ENCODE results near the gene DNAAF2. TPM values are rescaled to one million over a fixed set of nuclear protein-coding genes. Genes with fewer than 3 reads are reported as not detected.

Gene DNAAF2
- total RNA-seq, 1 experiment from 2014 or later, result 13.7 TPM

GRCh38 chr14:49593016-49593415 is 42.0 kb downstream of the DNAAF2 start:
- H3K4me3 ChIP-seq (replicated peaks in 1 of 2; ENCODE audit: low read depth in 1 of 2, low read length in 2 of 2), result no peak overlapping the region
- no peaks in the 10 kb centered on the region for H4K20me1 ChIP-seq (ENCODE audit: insufficient read depth)
- H3K9me3 ChIP-seq (ENCODE audit: control insufficient read depth in 1 of 2, insufficient read depth in 1 of 2, low read depth in 1 of 2, low read length in 2 of 2), result no peaks in the 10 kb centered on the region
- no peak for DNase-seq (ENCODE audit: low read depth, low spot score)
- H3K79me2 ChIP-seq (ENCODE audit: insufficient read depth, low read length), result peaks cover 10% of the 10 kb centered on the region
- ChIA-PET RAD21 (ENCODE audit: low non-redundant PET in 1 of 2, low total read pairs in 2 of 2, uncharacterized antibody in 2 of 2, unreplicated experiment in 2 of 2) (no interaction called here), CTCF (no interaction called here), POLR2A (no interaction called here)
- BruUV-seq (replicated peaks), result no TSS peak
- H2AFZ ChIP-seq (ENCODE audit: low read depth, low read length, poor library complexity, severe bottlenecking), result no peak overlapping the region
- H3K9me2 ChIP-seq (ENCODE audit: insufficient read depth), result no peaks in the 10 kb centered on the region
- ATAC-seq, result no peak
- H3K27me3 ChIP-seq (ENCODE audit: insufficient read depth, low read length), result no peaks in the 10 kb centered on the region
- H3K9ac ChIP-seq (ENCODE audit: low read length), result no peak overlapping the region
- no peak overlapping the region for H3K27ac ChIP-seq (ENCODE audit: low read depth, low read length)
- intact Hi-C loops (cut with micrococcal nuclease), result no loop called here
- TF ChIP-seq ELF1 (IDR thresholded peaks at IDR 0.05; ENCODE audit: borderline replicate concordance, low read depth), result no peak
- H3K4me1 ChIP-seq (ENCODE audit: control insufficient read depth in 1 of 2, insufficient read depth in 2 of 2, low read length in 2 of 2), result peaks cover 14 to 29% of the 10 kb centered on the region in 2 experiments
- H3K36me3 ChIP-seq (ENCODE audit: control insufficient read depth in 1 of 2, insufficient read depth in 2 of 2, low read length in 2 of 2), result no peaks in the 10 kb centered on the region
- no peak overlapping the region for H3K4me2 ChIP-seq (ENCODE audit: low read length)

- H3K27ac ChIP-seq (ENCODE audit: low read depth, low read length), result no peak overlapping the region
- H3K9me2 ChIP-seq (ENCODE audit: insufficient read depth), result no peaks in the 10 kb centered on the region
- H2AFZ ChIP-seq (ENCODE audit: low read depth, low read length, poor library complexity, severe bottlenecking), result no peak overlapping the region
- no peak overlapping the region for H3K9ac ChIP-seq (ENCODE audit: low read length)
- ChIA-PET POLR2A (no interaction called here), RAD21 (ENCODE audit: low non-redundant PET in 1 of 2, low total read pairs in 2 of 2, uncharacterized antibody in 2 of 2, unreplicated experiment in 2 of 2) (no interaction called here), CTCF (no interaction called here)
- H3K4me1 ChIP-seq (ENCODE audit: control insufficient read depth in 1 of 2, insufficient read depth in 2 of 2, low read length in 2 of 2), result peaks cover 6 to 15% of the 10 kb centered on the region in 2 experiments
- H4K20me1 ChIP-seq (ENCODE audit: insufficient read depth), result no peaks in the 10 kb centered on the region; the same call in 1 of the 2 replicates
- DNase-seq (ENCODE audit: low read depth, low spot score) (no peak), ATAC-seq (no peak)
- no peak overlapping the region for H3K4me2 ChIP-seq (ENCODE audit: low read length)
- intact Hi-C loops (cut with micrococcal nuclease), result no loop called here
- no peaks in the 10 kb centered on the region for H3K27me3 ChIP-seq (ENCODE audit: insufficient read depth, low read length)
- H3K4me3 ChIP-seq (replicated peaks in 1 of 2; ENCODE audit: low read depth in 1 of 2, low read length in 2 of 2), result no peak overlapping the region
- H3K9me3 ChIP-seq (ENCODE audit: control insufficient read depth in 1 of 2, insufficient read depth in 1 of 2, low read depth in 1 of 2, low read length in 2 of 2), result no peaks in the 10 kb centered on the region
- no TSS peak for BruUV-seq (replicated peaks)
- peaks cover 0 to 13% of the 10 kb centered on the region in 2 experiments; a peak in 2 of 4 replicates for H3K36me3 ChIP-seq (ENCODE audit: control insufficient read depth in 1 of 2, insufficient read depth in 2 of 2, low read length in 2 of 2)
- H3K79me2 ChIP-seq (ENCODE audit: insufficient read depth, low read length), result peaks cover 19% of the 10 kb centered on the region
- no peak for TF ChIP-seq MAX (IDR thresholded peaks at IDR 0.05)
These were observed 45.7 kb downstream of the DNAAF2 start for GRCh38 chr14:49589387-49589786.
